Measurements from ENCODE around the gene PSMD8.

GRCh38 chr19:38387550-38388348 is 13.4 kb downstream of the PSMD8 start, which contains the start of gene GGN:
- TF ChIP-seq EP300 (IDR thresholded peaks at IDR 0.05) (no peak), CTCF (IDR thresholded peaks at IDR 0.05) (no peak), POLR2AphosphoS5 (IDR thresholded peaks at IDR 0.05) (no peak)
